HG02852 (cell line): Measurements from ENCODE around the gene APBB3.

ENCODE experiments used
- ATAC-seq: cut with Tn5 transposase; IDR thresholded peaks from one replicate; pipeline ENCODE4 v1.9.1; 2021; ENCODE audit warnings: mild to moderate bottlenecking, moderate library complexity; ENCODE audit not compliant: unreplicated experiment

The APBB3 gene

GRCh38 chr5:140576776-140577201, 12.4 kb upstream of the APBB3 start:
- ATAC-seq = no peak

GRCh38 chr5:140575309-140575708, 10.9 kb upstream of the APBB3 start:
- no peak for ATAC-seq

GRCh38 chr5:140574165-140574564, 9.8 kb upstream of the APBB3 start:
- ATAC-seq = no peak

GRCh38 chr5:140573683-140574082, 9.3 kb upstream of the APBB3 start:
- no peak for ATAC-seq

GRCh38 chr5:140571105-140571504, 6.7 kb upstream of the APBB3 start:
- no peak for ATAC-seq

- ATAC-seq = no peak
These were observed 6.1 kb upstream of the APBB3 start for GRCh38 chr5:140570488-140570887.

GRCh38 chr5:140570058-140570457, 5.7 kb upstream of the APBB3 start:
- no peak for ATAC-seq

GRCh38 chr5:140569197-140569596, 4.8 kb upstream of the APBB3 start:
- peak; percentile 18 for ATAC-seq

- no peak for ATAC-seq
These were observed 4.2 kb upstream of the APBB3 start for GRCh38 chr5:140568443-140569063.

GRCh38 chr5:140567871-140568270, 3.5 kb upstream of the APBB3 start:
- no peak for ATAC-seq

GRCh38 chr5:140567136-140567818, 2.9 kb upstream of the APBB3 start:
- no peak for ATAC-seq

- no peak for ATAC-seq
These were observed 2.3 kb upstream of the APBB3 start for GRCh38 chr5:140566665-140567064.

GRCh38 chr5:140565780-140566095, 1.3 kb upstream of the APBB3 start:
- no peak for ATAC-seq

GRCh38 chr5:140565024-140565779, 804 bp upstream of the APBB3 start:
- peak; percentile 0 for ATAC-seq

- ATAC-seq = no peak
These were observed 802 bp downstream of the APBB3 start for GRCh38 chr5:140563596-140563995.

GRCh38 chr5:140561753-140562523, 2.5 kb downstream of the APBB3 start:
- no peak for ATAC-seq

GRCh38 chr5:140560227-140560626, 4.2 kb downstream of the APBB3 start:
- ATAC-seq = no peak

- ATAC-seq = no peak
These were observed 5.9 kb downstream of the APBB3 start for GRCh38 chr5:140558542-140558941.

GRCh38 chr5:140557965-140558364, 6.4 kb downstream of the APBB3 start:
- no peak for ATAC-seq

GRCh38 chr5:140557136-140557805, 7.1 kb downstream of the APBB3 start, which contains the start of gene SRA1:
SRA1 (minus strand) TSS chr5:140557473; CDS start chr5:140557452, 21 bp downstream.
- ATAC-seq = peak; percentile 94

GRCh38 chr5:140556438-140556837, 8.0 kb downstream of the APBB3 start:
- no peak for ATAC-seq
